SU-DHL-6 (cell line): Measurements from ENCODE around the gene APEX1.

Source experiments
- H2AFZ ChIP-seq: fragments of 200-600 bp; sonication (generic); 2 replicates; pipeline ENCODE4 v1.6.1; 2014; ENCODE audit warnings: low read depth, mild to moderate bottlenecking, moderate library complexity, mixed read lengths, antibody characterized with exemption, low read length; ENCODE audit not compliant: severe bottlenecking
- H3F3A ChIP-seq: fragments of 200-600 bp; shearing (Covaris generic); 2 replicates; pipeline ENCODE4 v1.6.0; 2016; ENCODE audit warnings: antibody characterized with exemption, mild to moderate bottlenecking; ENCODE audit not compliant: insufficient read depth
- H3K27ac ChIP-seq: fragments of 200-600 bp; sonication (generic); 2 replicates; pipeline ENCODE4 v1.5.1; 2016; ENCODE audit warnings: low read depth, mild to moderate bottlenecking, low read length, moderate library complexity, mixed read lengths
- H3K27me3 ChIP-seq: fragments of 200-600 bp; sonication (generic), shearing (Covaris generic); 2 replicates; pipeline ENCODE4 v1.6.0; 2014; ENCODE audit warnings: mild to moderate bottlenecking, low read length
- H3K36me3 ChIP-seq: fragments of 200-600 bp; sonication (generic); 2 replicates; pipeline ENCODE4 v1.6.1; 2014; ENCODE audit warnings: mild to moderate bottlenecking, low read length, mixed read lengths
- H3K4me2 ChIP-seq: fragments of 300-600, 200-600 bp; shearing (Covaris generic), sonication (generic); 2 replicates; pipeline ENCODE4 v1.6.0; 2014; ENCODE audit warnings: low read length, low read depth, mild to moderate bottlenecking; ENCODE audit not compliant: poor library complexity, severe bottlenecking
- H3K4me3 ChIP-seq: fragments of 200-600 bp; sonication (generic); 2 replicates; pipeline ENCODE4 v1.5.1; 2014; ENCODE audit warnings: antibody characterized with exemption, low read length, mild to moderate bottlenecking, mixed read lengths; ENCODE audit not compliant: insufficient read depth, poor library complexity, severe bottlenecking
- H3K79me2 ChIP-seq: fragments of 200-600 bp; sonication (generic); 2 replicates; pipeline ENCODE4 v1.6.1; 2014; ENCODE audit warnings: mild to moderate bottlenecking, low read length, moderate library complexity; ENCODE audit not compliant: insufficient read depth
- H3K9ac ChIP-seq: fragments of 200-600 bp; sonication (generic); 2 replicates; pipeline ENCODE4 v1.7.0; 2014; ENCODE audit warnings: mild to moderate bottlenecking, low read length
- H3K9me2 ChIP-seq: fragments of 200-600 bp; sonication (generic); replicated peaks from 2 replicates; pipeline ENCODE4 v1.6.1; 2014; ENCODE audit warnings: low read length; ENCODE audit not compliant: insufficient read depth
- H3K9me3 ChIP-seq: fragments of 200-600 bp; sonication (generic); 2 replicates; pipeline ENCODE4 v1.6.1; 2014; ENCODE audit warnings: low read length, mixed read lengths; ENCODE audit not compliant: insufficient read depth
- H4K20me1 ChIP-seq: fragments of 200-600 bp; sonication (generic); 2 replicates; pipeline ENCODE4 v1.6.1; 2014; ENCODE audit warnings: low read depth, mild to moderate bottlenecking, antibody characterized with exemption, low read length, moderate library complexity, mixed read lengths
- EZH2phosphoT487 ChIP-seq: fragments of 200-600 bp; sonication (generic), shearing (Covaris generic); conservative IDR thresholded peaks from 2 replicates; pipeline ENCODE4 v1.6.1; 2018; ENCODE audit warnings: mild to moderate bottlenecking, antibody characterized with exemption, low read length, moderate library complexity, mixed read lengths
- TF ChIP-seq, protein P1 (sequence below): fragments of 200-600 bp; sonication (generic); IDR thresholded peaks from one replicate; pipeline ENCODE4 v1.5.1; 2017; ENCODE audit warnings: antibody characterized with exemption, mild to moderate bottlenecking, low read length, moderate library complexity; ENCODE audit not compliant: insufficient read depth, poor library complexity, severe bottlenecking

The APEX1 gene

DNA sequence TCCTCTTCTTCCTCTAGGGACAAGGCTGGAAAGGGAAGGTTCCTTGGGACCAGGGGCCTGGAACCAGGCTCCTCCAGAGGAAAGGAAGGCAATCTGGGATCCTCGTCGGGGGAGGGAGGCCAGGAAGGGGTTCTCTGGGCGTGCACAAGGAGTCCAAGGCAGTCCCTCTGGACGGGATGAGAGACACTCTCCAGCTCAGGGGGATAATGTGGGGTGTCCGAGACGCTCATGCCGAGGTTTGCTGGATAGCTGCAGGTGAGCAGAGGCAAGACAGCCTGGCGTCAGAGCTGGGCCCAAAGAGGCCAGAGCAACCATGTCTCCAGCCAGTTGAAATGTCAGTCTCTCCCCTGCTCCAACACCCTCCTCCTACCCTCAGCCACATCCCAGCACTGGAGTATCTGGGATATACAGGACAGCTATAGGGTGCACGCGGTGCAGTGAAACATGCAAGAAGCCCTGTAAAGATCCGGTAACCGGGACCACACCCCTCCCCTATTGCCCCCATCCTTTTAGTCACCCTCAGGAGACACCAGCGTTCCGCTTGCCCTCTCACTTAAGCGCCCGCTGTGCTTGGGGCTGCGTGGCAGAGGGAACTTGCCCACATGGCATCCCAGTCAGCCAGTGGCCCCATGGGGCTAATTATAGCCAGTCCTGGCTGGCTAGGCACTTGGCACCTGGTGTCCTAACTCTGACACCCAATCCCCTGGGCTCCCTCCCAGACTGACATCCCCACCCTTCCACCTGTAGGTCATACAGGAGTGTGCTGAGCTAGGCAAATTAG is 19.3 kb upstream of the APEX1 start, which contains the start of gene KLHL33:
KLHL33 (minus strand) TSS at position 585 of the 781 bp plus-strand sequence; CDS start at position 230, 355 bp downstream.
- no peaks in the 10 kb centered on the region for H3K9me2 ChIP-seq
- no peak within 1 kb of the TSS for H3K27ac ChIP-seq
- H3K4me3 ChIP-seq = no peak within 1 kb of the TSS

DNA sequence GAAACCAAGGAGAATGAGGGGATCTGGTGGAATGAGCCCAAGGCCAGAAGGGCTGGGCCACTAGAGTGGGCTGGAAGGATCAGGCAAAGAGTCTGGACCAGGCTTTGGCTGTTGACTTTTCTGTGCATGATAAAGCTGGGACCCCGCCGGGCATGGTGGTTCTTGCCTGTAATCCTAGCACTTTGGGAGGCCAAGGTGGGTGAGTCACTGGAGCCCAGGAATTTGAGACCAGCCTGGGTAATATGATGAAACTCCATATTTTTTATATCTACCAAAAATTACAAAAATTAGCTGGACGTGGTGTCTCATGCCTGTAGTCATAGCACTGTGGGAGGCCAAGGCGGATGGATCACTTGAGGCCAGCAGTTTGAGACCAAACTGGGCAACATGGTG is 18.7 kb upstream of the APEX1 start:
- no peaks in the 10 kb centered on the region for H3K36me3 ChIP-seq
- no peak overlapping the region for H3K4me3 ChIP-seq
- no peak overlapping the region for H3K27ac ChIP-seq
- no peak overlapping the region for H3K9ac ChIP-seq
- TF ChIP-seq EZH2phosphoT487 = no peak
- TF ChIP-seq, protein P1, sequence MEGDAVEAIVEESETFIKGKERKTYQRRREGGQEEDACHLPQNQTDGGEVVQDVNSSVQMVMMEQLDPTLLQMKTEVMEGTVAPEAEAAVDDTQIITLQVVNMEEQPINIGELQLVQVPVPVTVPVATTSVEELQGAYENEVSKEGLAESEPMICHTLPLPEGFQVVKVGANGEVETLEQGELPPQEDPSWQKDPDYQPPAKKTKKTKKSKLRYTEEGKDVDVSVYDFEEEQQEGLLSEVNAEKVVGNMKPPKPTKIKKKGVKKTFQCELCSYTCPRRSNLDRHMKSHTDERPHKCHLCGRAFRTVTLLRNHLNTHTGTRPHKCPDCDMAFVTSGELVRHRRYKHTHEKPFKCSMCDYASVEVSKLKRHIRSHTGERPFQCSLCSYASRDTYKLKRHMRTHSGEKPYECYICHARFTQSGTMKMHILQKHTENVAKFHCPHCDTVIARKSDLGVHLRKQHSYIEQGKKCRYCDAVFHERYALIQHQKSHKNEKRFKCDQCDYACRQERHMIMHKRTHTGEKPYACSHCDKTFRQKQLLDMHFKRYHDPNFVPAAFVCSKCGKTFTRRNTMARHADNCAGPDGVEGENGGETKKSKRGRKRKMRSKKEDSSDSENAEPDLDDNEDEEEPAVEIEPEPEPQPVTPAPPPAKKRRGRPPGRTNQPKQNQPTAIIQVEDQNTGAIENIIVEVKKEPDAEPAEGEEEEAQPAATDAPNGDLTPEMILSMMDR = no peak
- H2AFZ ChIP-seq = no peak overlapping the region
- H3K9me2 ChIP-seq = no peaks in the 10 kb centered on the region
- H3K79me2 ChIP-seq = no peaks in the 10 kb centered on the region
- no peaks in the 10 kb centered on the region for H4K20me1 ChIP-seq
- H3F3A ChIP-seq = no peaks in the 10 kb centered on the region
- no peaks in the 10 kb centered on the region for H3K9me3 ChIP-seq
- H3K4me2 ChIP-seq = no peak overlapping the region
- H3K27me3 ChIP-seq = no peaks in the 10 kb centered on the region

More for the DNA sequence above, 19.3 kb upstream of the APEX1 start, which contains the start of gene KLHL33:
- Histone ChIP-seq H3K9me3 (no peaks in the 10 kb centered on the region), H3K9ac (no peak within 1 kb of the TSS), H2AFZ (no peak within 1 kb of the TSS), H3F3A (no peaks in the 10 kb centered on the region), H3K36me3 (no peaks in the 10 kb centered on the region), H4K20me1 (no peaks in the 10 kb centered on the region), H3K79me2 (no peaks in the 10 kb centered on the region), H3K4me2 (no peak within 1 kb of the TSS), H3K27me3 (no peaks in the 10 kb centered on the region)
- TF ChIP-seq, protein P1 = no peak
- TF ChIP-seq EZH2phosphoT487 = no peak

DNA sequence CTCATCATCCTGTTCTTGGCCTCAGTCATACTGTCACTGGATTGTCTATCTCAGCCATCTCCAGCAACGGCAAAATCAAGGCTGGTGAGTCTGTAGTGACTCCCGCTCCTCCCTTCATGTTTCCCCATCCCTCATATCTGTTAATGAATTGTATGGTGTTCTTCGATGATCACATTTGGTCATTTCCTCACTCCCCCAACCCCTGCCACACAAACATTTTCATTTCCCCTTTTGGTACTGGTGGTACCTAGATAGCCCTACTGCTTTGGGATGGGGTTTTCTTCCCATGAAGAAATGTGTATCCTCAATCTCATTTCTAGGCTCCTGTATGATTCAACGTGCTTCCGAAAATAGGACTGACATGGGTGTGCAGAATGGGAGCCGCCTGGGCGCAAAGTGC is 16.4 kb upstream of the APEX1 start:
- no peaks in the 10 kb centered on the region for H3F3A ChIP-seq
- no peaks in the 10 kb centered on the region for H3K9me2 ChIP-seq
- H3K27me3 ChIP-seq = no peaks in the 10 kb centered on the region
- no peak overlapping the region for H3K4me3 ChIP-seq
- no peak overlapping the region for H3K9ac ChIP-seq
- TF ChIP-seq, protein P1 = no peak
- TF ChIP-seq EZH2phosphoT487 = no peak
- H3K27ac ChIP-seq = no peak overlapping the region
- no peaks in the 10 kb centered on the region for H3K9me3 ChIP-seq
- H4K20me1 ChIP-seq = no peaks in the 10 kb centered on the region
- no peak overlapping the region for H2AFZ ChIP-seq
- no peak overlapping the region for H3K4me2 ChIP-seq
- H3K36me3 ChIP-seq = no peaks in the 10 kb centered on the region
- no peaks in the 10 kb centered on the region for H3K79me2 ChIP-seq
